ENCODE results near the gene LPA.
"Not testable (repeated sequence)": the region's sequence is repeated elsewhere in the genome, so short reads cannot be mapped to it uniquely, and the experiment has no call there.

The LPA gene

GRCh38 chr6:160664198-160664597 is at the start of gene LPA:
TSS of gene LPA (minus strand) at chr6:160664275. CDS start at chr6:160664214, 61 bp downstream.
- DNase-seq (ENCODE audit: low read depth in 2 of 2), result not testable (repeated sequence)

GRCh38 chr6:160708993-160709392 is 44.9 kb upstream of the LPA start:
- not testable (repeated sequence) for DNase-seq (ENCODE audit: low read depth in 2 of 2)

DNA sequence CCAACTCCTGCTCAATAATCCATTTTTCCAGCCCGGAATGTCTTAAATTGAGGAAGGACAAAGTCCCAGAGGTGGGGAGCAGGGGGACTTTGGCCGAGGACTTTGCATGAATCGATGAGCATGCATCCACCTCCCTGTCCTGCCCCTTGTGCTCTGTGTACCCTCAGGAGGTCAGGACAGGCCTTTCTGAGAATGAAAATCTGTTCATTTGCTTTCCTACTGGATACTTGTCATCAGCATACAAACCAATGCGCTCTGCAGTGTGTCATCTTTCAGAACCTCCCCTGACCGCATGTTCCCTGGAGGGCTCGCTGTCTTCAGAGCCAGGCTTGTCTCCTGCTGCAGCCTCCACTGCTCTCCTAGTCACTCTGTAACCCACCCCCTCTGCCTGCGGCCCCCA is 40.6 kb upstream of the LPA start:
- DNase-seq (ENCODE audit: low read depth in 2 of 2), result not testable (repeated sequence)

GRCh38 chr6:160701918-160702680 is 38.0 kb upstream of the LPA start, which contains the start of gene PLG:
TSS of gene PLG (plus strand) at chr6:160702244. CDS start at chr6:160702305, 61 bp downstream.
- not testable (repeated sequence) for DNase-seq (ENCODE audit: low read depth in 2 of 2)

DNA sequence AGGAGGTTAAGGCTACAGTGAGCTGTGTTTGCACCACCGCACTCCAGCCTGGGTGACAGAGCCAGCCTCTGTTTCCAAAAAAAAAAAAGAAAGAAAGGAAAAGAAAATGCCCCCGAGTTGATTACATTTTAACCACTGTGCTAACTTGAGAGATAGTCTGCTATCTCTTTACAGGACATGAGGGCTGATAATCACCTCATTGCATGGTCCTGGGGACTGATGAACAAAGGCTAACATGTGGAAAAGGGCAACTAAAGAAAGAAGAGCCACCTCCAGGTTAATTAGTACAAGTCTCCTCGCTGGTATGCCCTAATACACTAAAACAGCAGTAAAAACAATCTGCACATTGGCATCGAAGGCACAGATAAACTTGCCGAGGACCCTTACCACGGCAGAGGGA is 33.8 kb upstream of the LPA start:
- DNase-seq (ENCODE audit: low read depth in 2 of 2), result no peak

DNA sequence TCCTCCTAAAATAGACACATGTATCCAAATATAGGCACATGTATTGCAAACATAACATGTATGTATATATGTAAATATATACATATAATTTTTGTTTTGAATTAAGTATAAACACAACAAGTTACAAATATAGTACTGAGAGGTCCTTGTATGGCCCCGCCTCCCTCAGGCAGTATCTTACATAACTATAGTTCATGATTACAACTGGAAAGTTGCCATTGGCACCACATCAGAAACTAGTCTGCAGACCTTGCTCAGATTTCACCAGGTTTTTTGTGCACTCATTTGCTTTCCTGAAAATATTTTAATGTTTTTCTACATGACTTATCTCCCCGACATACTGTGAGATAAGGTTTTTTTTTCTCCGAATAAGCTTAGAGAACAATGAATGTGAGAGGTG is 32.8 kb upstream of the LPA start:
- not testable (repeated sequence) for DNase-seq (ENCODE audit: low read depth in 2 of 2)

DNA sequence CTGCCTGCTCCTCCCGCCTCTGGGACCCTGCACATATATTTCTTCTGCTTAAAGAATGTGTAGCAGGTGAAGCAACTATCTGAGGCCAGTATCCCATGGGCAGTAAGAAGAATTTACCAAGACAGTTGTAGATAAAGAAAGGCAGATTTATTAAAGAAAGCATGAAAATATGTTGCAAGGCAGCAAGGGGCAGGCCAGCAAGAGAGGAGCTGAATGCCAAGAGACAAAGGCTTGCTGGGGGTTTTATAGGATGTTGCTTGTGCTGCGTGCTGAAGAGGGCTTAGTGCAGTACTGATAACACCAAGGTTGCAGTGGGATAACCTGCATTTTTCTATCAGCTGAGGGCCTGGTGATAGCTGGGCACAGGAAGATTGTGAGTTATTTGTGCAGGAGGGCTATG is 31.5 kb upstream of the LPA start:
- not testable (repeated sequence) for DNase-seq (ENCODE audit: low read depth in 2 of 2)

DNA sequence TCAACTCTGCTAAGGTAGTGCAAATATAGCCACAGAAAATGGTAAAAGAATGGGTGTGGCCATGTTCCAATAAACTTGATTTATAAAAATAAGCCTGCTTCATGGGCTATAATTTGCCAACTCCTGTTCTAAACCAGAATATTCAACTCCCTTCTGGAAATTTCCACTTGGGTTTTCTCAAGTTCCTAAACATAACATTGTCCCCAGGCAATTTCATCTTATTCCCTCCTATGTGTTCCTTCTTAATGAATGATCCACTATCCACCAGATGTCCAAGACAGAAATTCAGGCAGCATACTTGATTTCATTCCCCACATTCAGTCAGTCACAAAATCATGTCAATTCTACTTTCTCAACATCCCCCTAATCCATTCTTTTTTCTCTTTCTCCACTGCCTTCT is 30.9 kb upstream of the LPA start:
- DNase-seq (ENCODE audit: low read depth in 2 of 2), result not testable (repeated sequence)

DNA sequence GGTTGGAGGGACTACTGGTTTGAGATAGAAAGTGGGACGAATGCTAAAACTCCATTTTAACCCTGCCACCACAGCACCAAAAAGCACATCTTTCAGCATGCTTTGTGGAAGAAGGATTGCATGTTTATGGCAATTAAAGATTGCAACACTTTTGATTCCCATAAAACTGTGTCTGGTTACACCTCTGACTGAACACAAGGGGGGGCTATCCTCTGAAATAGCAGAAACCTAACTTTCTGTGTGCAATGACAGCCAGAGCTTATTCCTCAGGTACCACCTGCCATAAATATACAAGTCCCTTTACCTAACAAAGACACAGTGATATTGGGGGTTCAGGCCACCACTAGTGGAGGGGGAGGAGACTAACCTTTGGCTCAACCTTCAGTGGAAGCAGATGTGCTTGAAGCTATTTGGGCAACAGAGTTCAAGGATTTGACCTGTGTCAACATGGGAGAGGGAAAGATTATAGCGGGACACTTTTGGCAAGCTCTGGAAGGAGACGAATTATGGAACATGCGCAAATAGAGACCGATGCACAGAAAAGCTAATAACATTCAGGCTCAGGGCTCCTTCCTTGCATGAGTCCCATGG is 28.4 kb upstream of the LPA start:
- no peak for DNase-seq (ENCODE audit: low read depth in 2 of 2)

DNA sequence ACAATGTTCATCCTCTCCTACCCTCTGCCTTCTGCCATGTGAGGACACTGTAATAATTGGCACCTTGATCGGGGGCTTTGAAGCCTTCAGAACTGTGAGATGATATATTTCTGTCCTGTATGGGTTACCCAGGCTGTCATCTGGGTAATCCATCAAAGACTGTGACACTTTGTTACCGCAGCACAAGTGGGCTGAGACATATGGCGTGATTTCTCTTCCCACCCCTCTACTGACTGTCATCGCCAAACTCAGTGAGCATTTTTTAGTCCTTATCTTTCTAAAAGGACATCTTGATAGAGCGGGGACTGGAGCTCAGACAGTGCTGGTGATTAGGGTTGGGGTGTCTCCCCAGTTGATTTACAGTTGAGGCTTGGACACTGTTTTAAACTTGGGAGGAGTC is 27.5 kb upstream of the LPA start:
- DNase-seq (ENCODE audit: low read depth in 2 of 2), result no peak

GRCh38 chr6:160690458-160690857 is 26.4 kb upstream of the LPA start:
- DNase-seq (ENCODE audit: low read depth in 2 of 2), result no peak

DNA sequence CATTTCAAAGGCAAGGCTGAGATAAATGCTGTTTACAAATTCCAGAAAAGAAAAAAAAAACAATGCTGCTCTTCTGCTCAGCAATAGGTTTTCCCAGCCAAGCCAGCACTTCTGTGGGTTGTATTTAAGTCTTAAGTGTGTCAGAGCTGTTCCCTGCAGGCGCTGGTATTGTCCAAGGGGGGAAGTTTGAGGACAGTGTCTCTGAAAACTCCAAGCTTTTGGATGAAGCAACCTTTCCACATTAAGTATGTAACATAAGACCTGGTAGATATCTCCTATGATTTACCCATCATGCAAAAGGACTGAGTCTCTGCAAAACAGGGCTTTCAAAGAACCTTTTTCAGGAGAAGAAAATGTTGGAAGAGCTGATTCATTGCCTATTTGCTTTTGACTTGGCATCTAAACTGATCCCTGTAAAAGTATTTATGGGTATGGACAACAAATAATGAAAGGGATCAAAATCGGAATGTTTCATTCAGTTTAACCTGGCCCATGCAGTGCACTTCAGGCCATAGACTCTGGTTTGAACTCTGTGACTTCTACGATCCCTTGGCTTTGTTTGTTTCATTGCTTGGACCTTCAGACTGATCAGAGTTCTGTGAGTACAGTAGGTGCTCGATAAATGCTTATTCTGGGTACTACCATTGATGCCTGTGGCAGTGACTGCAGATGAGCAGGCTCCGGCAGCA is 21.8 kb upstream of the LPA start:
- DNase-seq (ENCODE audit: low read depth in 2 of 2), result no peak

DNA sequence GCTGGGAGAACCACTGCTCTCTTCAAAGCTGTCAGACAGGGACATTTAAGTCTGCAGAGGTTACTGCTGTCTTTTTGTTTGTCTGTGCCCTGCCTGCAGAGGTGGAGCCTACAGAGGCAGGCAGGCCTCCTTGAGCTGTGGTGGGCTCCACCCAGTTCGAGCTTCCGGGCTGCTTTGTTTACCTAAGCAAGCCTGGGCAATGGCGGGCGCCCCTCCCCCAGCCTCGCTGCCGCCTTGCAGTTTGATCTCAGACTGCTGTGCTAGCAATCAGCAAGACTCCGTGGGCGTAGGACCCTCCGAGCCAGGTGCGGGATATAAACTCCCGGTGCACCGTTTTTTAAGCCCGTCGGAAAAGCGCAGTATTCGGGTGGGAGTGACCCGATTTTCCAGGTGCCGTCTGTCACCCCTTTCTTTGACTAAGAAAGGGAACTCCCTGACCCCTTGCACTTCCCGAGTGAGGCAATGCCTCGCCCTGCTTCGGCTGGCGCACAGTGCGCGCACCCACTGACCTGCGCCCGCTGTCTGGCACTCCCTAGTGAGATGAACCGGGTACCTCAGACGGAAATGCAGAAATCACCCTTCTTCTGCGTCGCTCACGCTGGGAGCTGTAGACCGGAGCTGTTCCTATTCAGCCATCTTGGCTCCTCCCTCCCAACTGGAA is 21.2 kb upstream of the LPA start:
- not testable (repeated sequence) for DNase-seq (ENCODE audit: low read depth in 2 of 2)

GRCh38 chr6:160679402-160679769 is 15.3 kb upstream of the LPA start:
- no peak for DNase-seq (ENCODE audit: low read depth in 2 of 2)

DNA sequence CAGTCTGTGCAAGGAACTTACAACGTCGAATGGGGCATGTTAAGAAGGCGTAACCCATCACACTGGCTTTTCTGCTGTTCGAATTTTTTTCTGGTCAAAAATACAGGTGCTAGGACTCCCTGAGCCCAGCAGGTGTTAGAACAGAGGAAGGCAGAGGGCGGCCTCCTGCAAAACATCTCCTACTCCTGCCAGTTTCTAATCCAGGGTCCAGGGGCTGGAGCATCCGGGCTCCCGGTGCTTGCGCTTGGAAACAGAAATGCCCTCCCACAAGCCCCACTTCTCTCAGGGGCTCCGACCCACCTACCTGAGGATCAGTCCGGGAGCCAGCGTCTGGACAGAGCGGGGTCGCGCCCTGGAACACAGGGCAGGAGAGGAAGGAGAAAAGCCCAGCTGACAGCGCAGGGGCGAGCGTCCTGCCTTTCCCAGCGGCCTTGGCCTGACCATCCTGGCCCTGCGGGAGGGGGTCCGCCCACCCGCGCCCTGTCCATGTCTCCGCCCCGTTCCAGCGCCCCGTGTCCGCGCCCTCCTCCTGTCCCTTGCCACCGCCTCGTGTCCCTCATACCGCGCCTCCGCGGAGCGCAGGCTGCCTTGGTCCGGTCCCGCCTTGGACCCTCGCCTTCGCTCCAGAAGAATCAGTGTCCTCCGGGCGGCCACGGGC is 14.8 kb upstream of the LPA start:
- DNase-seq (ENCODE audit: low read depth in 2 of 2), result no peak

GRCh38 chr6:160678230-160678629 is 14.2 kb upstream of the LPA start:
- no peak for DNase-seq (ENCODE audit: low read depth in 2 of 2)

GRCh38 chr6:160676418-160676817 is 12.3 kb upstream of the LPA start:
- DNase-seq (ENCODE audit: low read depth in 2 of 2), result not testable (repeated sequence)

DNA sequence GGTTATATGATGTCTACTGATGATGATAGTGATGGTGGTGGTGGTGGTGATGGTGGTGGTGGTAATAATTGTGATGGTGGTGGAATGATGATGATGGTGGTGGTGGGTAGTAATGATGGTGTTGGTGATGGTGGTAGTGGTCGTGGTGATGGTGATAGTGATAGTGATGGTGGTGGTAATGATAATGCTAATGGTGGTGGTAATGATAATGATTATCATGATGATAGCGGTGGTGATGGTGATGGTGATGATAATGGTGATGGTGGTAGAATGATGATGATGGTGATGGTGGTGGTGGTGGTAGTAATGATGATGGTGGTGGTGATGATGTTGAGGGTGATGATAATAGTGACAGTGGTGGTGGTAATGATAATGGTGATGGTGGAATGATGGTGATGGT is 4.5 kb upstream of the LPA start:
- no peak for DNase-seq (ENCODE audit: low read depth in 2 of 2)

DNA sequence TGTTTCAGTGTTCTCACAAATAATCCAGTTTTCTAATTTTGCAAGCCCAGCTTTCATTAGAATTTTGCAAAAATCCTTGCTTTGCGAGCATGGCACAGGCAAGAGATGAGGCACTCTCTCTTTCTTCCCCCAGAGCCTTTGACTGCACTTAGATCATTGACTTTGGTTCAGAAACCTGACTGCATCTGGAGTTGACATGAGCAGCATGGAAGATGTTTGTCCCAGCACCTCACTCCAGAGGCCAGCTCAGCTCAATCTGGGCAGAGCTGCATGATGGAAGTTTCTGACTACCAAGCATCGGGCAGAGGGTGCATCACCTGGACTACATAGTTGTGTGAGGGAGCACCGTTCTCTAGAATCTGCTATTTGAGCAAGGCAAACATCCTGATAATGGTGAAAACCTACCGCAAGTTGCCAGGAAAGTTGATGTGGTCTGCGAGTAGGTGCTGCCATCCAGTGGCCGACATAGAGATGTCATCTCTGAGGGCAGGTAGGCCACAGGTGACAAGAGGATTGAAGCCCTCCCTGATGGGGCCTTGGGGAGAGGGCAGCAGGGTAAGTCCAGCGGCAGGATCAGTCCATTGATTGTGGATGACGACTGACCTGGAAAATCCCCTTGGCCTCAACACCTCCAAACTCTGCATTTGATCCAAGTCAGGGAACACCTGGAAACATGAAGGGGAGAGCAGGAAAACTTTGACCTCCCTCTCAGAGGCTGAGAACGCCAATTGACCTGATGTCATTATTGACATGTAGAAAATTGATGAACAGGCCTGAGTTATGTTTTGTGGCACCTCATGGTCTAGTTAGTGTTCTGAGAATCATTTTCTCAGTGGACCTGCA is 3.8 kb upstream of the LPA start:
- no peak for DNase-seq (ENCODE audit: low read depth in 2 of 2)

- no peak for DNase-seq (ENCODE audit: low read depth in 2 of 2)
Observed at GRCh38 chr6:160662842-160663241, 1.2 kb downstream of the LPA start.

DNA sequence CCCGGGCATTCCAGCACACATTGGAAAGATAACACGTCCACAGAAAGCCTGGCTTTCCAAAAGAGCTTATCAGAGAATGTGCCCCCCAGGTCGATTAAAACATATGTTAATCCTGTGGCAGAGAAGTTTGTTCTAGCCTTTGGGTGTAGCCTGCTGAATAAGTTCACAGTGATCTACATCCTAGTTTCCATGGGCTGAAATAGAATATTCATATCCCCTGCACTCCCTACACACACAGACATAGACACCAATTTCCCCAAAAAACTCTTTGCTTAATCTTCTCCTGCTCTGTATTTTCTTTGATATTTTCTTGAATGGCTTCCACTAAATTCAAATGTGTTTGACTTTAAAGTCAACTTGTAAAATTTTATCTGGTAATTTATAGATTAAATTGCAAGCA is 1.6 kb downstream of the LPA start:
- no peak for DNase-seq (ENCODE audit: low read depth in 2 of 2)
